ENCODE measurements around the gene C1orf94.

Gene C1orf94

DNA sequence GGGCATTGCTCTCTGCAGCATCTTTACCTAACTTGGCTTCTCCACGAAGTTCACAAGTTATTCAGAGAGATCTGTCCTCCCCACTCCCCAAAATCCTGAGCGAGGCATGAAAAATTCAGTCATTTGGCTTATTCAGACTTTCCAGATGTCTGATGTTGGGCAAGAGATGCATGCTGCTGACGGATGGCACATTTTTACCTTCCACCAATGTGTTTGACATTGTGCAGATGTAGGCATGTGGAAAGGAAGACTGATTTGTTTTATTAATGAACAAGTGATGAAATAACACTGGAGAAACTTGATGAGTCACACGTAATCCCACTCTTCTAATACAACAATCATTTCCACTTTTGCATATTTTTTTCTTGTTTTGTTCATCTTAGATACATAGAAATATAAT is 86.7 kb downstream of the C1orf94 start:
- no peak for DNase-seq

- DNase-seq: no peak
Measured at GRCh38 chr1:34265396-34265795, 88.7 kb downstream of the C1orf94 start.

- no peak for DNase-seq
Measured at GRCh38 chr1:34266127-34266951, 89.6 kb downstream of the C1orf94 start.

- no peak for DNase-seq
Measured at GRCh38 chr1:34267326-34267725, 90.6 kb downstream of the C1orf94 start.

DNA sequence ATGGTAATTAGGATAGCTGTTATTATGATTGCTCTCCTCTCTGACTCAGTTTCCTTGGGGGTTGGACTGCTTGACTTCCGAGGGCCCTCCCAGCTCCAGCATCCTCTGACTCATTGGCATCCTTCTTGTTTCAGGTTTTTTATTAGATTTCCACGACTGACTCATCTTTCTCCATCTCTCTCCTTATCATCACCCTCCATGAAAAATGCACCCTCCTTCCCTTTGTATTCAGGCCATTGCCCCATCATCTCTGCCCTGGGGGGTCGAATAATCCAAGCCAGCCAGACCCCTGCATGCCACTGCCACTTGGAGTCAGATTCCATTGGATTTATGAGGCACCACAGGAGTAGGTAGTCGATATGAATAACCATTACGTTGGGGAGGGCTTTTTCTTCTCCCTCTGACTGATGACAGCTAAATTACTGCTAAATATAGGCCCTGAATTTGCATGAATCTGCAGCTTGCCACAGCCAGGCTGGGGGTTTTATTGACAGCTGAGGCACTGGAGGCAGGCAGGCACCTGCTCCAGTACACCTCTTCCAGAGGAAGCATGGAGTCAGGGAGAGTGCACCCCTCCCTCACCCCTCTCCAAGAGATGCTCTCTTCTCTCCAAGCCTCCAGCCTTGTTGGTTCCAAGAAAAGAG is 91.7 kb downstream of the C1orf94 start:
- DNase-seq: no peak

All from activated CD8-positive, alpha-beta memory T cell treated with anti-CD3 and anti-CD28 coated beads for 24 hours (primary cell).